Limb (tissue), 2 donors: ENCODE results near the gene CAMSAP1.

Experiments
- DNase-seq, 2 donors: peaks; one replicate each; pipeline ENCODE4 v3.0.0-alpha.2; 2016; ENCODE audit errors: extremely low spot score in 2 of 2

The CAMSAP1 gene

GRCh38 chr9:135840539-135840938, 66.8 kb downstream of the CAMSAP1 start:
- no peak for DNase-seq

GRCh38 chr9:135840107-135840506, 67.2 kb downstream of the CAMSAP1 start:
- DNase-seq: no peak

GRCh38 chr9:135839516-135839915, 67.8 kb downstream of the CAMSAP1 start:
- no peak for DNase-seq

- DNase-seq: no peak
Measured at GRCh38 chr9:135835131-135835530, 72.2 kb downstream of the CAMSAP1 start.

GRCh38 chr9:135833864-135834263, 73.5 kb downstream of the CAMSAP1 start:
- no peak for DNase-seq

- DNase-seq: no peak
Measured at GRCh38 chr9:135830496-135830895, 76.8 kb downstream of the CAMSAP1 start.

GRCh38 chr9:135828656-135829055, 78.7 kb downstream of the CAMSAP1 start:
- no peak for DNase-seq

GRCh38 chr9:135827866-135828580, 79.3 kb downstream of the CAMSAP1 start:
- DNase-seq: no peak

GRCh38 chr9:135827301-135827700, 80.0 kb downstream of the CAMSAP1 start:
- DNase-seq: no peak

- no peak for DNase-seq
Measured at GRCh38 chr9:135826188-135826545, 81.2 kb downstream of the CAMSAP1 start.

GRCh38 chr9:135825435-135826187, 81.7 kb downstream of the CAMSAP1 start:
- no peak for DNase-seq

- DNase-seq: no peak
Measured at GRCh38 chr9:135823036-135823435, 84.3 kb downstream of the CAMSAP1 start.

GRCh38 chr9:135822374-135822755, 85.0 kb downstream of the CAMSAP1 start:
- no peak for DNase-seq

GRCh38 chr9:135821733-135822373, 85.5 kb downstream of the CAMSAP1 start:
- no peak for DNase-seq

- DNase-seq: no peak
Measured at GRCh38 chr9:135821116-135821515, 86.2 kb downstream of the CAMSAP1 start.

- DNase-seq: no peak
Measured at GRCh38 chr9:135820661-135821060, 86.7 kb downstream of the CAMSAP1 start.

GRCh38 chr9:135819905-135820304, 87.4 kb downstream of the CAMSAP1 start:
- DNase-seq: no peak

GRCh38 chr9:135818718-135819475, 88.4 kb downstream of the CAMSAP1 start:
- DNase-seq: no peak

GRCh38 chr9:135817951-135818717, 89.2 kb downstream of the CAMSAP1 start:
- DNase-seq: no peak

- no peak for DNase-seq
Measured at GRCh38 chr9:135816651-135816970, 90.7 kb downstream of the CAMSAP1 start.
